Fibroblast of skin of left quadriceps (primary cell): Measurements from ENCODE around the gene MZF1.

ENCODE experiments used
- DNase-seq, 2 experiments: peaks; one replicate each; pipeline ENCODE4 v3.0.0-alpha.2; 2013; ENCODE audit warnings: low read depth in 2 of 2

MZF1 gene

GRCh38 chr19:58513694-58514563 is 59.2 kb downstream of the MZF1 start:
- DNase-seq, result peak; percentile 67

DNA sequence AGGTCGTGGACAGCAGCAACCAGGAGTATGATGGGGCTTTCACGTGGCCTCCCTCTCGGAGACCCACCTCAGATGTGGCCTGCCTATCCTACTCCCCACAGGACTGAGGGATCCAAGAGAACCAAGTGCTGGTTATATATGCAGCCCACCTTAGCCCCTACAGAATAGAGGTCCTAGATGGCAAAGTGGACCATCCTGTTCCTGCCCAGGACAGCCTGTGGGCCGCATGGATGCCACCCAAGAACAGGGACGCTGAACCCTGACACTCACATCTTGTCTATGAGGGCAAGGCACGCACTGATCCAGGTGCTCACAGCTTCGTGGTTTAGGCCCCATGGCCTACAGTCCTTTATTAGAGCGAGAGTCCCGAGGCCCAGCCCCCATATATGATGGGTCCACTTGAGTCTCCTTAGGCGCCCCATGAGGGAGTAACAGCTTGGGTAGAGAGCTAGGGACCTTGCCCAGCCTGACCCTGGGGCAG is 59.9 kb downstream of the MZF1 start:
- no peak for DNase-seq
